GM10248 (cell line): Measurements from ENCODE around the gene ERC2.

Experiments
- CTCF ChIA-PET: fragments of 300-600 bp; sonication (Branson Sonifier 250); formaldehyde crosslinking; extraction: SDS; loops from one replicate; lab custom pipeline; 2021; ENCODE audit warnings: antibody characterized with exemption; lab: Yijun Ruan, JAX
- POLR2A ChIA-PET: fragments of 350-650 bp; sonication (Branson Sonifier 250); formaldehyde crosslinking; extraction: SDS; loops from one replicate; lab custom pipeline; 2020; ENCODE audit warnings: antibody characterized with exemption; lab: Yijun Ruan, JAX
- DNase-seq: peaks from one replicate; pipeline ENCODE4 v3.0.0; 2012; ENCODE audit errors: extremely low spot score
- TF ChIP-seq, protein P1 (sequence below): IDR thresholded peaks from 2 replicates; pipeline ENCODE4 v1.5.1; 2012; ENCODE audit warnings: mild to moderate bottlenecking, low read depth; ENCODE audit errors: extremely low read depth, missing control alignments, control extremely low read depth

Gene ERC2

DNA sequence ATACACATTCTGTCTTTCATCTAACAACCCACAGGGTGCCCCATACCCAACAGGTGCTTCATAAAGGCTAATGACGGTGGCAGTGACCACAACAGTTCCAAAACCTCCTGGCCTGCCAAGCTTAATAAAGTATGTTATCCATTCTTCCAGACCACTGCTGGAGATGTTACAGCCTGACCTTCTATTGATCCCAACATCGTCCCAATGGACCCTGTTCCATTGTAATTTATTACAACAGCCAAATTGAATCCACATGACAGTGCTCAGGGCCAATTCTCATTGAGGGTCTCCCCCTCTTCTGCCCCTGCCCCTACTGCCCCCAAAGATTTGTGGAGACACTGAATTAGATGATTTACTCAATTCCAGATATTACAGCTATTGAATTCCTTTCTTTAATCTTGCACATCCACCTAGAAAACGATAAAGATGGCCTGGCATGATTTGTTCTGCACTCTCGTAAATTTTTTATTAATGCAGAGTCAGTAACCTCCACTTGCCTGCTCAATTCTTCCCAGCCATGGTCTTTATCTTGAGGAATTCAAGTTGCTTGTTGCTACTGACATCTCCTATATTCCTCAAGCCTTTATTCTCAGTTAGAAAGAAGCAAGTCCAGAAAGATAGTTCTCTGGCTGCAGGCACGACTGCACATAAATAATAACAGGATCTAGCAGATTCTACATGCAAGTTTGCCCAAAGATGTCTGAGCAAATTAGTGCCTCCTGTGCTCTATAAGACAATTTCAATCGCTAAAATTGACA, 407.6 kb downstream of the ERC2 start:
- TF ChIP-seq, protein P1, sequence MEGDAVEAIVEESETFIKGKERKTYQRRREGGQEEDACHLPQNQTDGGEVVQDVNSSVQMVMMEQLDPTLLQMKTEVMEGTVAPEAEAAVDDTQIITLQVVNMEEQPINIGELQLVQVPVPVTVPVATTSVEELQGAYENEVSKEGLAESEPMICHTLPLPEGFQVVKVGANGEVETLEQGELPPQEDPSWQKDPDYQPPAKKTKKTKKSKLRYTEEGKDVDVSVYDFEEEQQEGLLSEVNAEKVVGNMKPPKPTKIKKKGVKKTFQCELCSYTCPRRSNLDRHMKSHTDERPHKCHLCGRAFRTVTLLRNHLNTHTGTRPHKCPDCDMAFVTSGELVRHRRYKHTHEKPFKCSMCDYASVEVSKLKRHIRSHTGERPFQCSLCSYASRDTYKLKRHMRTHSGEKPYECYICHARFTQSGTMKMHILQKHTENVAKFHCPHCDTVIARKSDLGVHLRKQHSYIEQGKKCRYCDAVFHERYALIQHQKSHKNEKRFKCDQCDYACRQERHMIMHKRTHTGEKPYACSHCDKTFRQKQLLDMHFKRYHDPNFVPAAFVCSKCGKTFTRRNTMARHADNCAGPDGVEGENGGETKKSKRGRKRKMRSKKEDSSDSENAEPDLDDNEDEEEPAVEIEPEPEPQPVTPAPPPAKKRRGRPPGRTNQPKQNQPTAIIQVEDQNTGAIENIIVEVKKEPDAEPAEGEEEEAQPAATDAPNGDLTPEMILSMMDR = no peak
- no peak for DNase-seq
- ChIA-PET POLR2A (no interaction called here), CTCF (no interaction called here)

DNA sequence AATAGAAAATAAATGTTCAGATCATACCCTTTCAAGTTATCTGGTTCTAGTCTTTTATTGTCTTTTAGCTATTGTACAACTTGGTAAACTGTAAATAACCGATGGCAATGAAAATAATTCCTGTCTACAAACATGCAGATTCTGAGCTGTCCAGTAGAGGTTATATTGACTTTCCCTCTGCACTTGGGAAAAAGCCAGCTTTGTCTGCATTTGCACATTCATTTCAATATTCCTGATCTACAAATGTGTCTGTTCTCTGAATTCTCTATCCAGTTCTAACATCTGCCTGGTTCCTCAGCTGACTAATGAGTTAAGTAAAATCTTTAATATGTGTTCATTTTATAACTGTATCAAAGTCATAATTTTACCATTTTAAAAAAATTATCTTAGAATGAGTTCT, 408.5 kb downstream of the ERC2 start:
- no peak for DNase-seq
- TF ChIP-seq, protein P1 = no peak
- CTCF ChIA-PET = no interaction called here
- POLR2A ChIA-PET = no interaction called here

DNA sequence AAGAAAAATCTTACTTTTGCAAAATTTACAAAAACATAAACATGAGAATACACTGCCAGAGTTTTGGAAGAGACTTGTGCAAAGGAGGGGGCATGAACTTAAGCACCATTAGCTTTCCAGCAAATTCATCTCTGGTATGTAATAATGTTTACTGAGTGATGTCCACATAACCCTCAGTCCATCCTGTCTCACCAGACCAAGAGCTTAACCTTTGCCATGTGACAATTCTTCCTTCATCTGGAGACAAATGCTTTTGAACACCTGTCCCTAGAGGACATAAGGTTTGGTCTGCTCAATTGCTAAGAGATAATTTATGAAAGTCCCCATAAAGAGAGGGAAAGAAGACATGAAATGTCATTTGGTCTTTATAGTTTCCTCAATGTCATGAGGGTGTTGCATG, 412.3 kb downstream of the ERC2 start:
- no peak for DNase-seq
- POLR2A ChIA-PET = no interaction called here
- CTCF ChIA-PET = no interaction called here
- TF ChIP-seq, protein P1 = no peak

DNA sequence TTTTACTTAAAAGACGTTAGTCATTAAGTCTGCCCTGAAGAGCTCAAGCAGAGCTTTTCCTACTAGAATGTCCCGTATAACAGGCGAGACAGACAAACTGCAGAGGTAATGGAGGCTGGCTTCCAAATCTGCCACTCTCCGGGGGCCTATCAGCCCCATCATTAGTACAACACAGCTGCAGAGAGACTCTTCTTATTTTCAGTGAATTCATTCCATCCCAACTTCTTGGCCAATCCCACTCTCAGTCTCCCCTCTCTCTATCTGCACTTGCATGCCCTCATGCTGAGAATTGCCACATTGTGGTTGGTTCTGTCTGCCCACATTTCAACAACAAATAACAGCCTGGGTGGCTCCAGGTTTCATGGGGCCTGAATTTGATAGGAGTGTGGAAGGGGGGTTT, 412.7 kb downstream of the ERC2 start:
- TF ChIP-seq, protein P1 = no peak
- ChIA-PET CTCF (no interaction called here), POLR2A (no interaction called here)
- DNase-seq = no peak

DNA sequence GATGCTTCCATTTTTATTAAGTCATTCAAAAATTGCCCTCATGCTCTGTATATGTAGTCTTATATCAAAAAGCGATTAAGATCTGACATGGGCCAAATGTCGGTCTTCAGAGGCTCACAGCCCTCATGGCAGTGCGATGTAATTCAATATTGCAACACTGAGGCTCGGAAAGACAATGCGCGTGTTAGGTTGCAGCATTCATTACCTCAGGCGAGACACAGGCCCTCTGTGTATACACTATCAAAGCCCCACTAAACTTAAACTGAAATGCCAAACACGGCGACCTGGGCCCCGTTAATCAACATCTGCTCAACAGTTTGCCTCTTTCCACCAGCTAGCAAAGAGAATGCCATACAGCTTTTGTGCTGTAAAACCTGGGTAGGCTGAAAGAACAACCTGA, 413.4 kb downstream of the ERC2 start:
- TF ChIP-seq, protein P1 = no peak
- no peak for DNase-seq
- ChIA-PET POLR2A (no interaction called here), CTCF (interaction anchor here (1.1 kb wide), 1 partner anchor 60 kb away, joined by 3 read pairs; no protein-coding TSS in a partner anchor)

DNA sequence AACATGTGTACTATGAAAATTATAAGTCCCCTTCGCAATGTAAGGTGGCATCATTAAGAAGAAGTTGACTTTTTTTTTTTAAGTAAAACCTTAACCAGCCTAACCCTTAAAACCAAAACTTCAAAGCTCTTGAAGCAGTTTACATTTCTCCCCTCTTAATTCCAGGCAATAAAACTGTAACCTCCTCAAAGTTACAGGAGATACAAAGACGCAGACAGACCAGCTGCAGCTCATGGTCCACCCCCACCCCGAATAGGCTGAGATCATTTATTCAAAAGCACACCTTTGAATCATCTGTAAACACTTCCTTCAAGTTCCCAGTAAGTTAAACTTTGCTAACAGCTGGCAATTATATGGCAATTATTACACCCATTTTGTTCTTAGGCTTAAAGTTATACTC, 414.5 kb downstream of the ERC2 start:
- TF ChIP-seq, protein P1 = no peak
- DNase-seq = no peak
- CTCF ChIA-PET = interaction anchor here (1.1 kb wide), 1 partner anchor 59 kb away, joined by 3 read pairs; no protein-coding TSS in a partner anchor
- POLR2A ChIA-PET = no interaction called here
